HG03457 (cell line): ENCODE data around the gene CYP11A1.

ENCODE experiments used
- ATAC-seq: cut with Tn5 transposase; IDR thresholded peaks from one replicate; pipeline ENCODE4 v1.9.1; 2021; ENCODE audit warnings: moderate number of reproducible peaks; ENCODE audit not compliant: unreplicated experiment

Gene CYP11A1

GRCh38 chr15:74350295-74351275 is 16.9 kb downstream of the CYP11A1 start:
- ATAC-seq = no peak

GRCh38 chr15:74349241-74349778 is 18.1 kb downstream of the CYP11A1 start:
- ATAC-seq = no peak

GRCh38 chr15:74347757-74348250 is 19.6 kb downstream of the CYP11A1 start:
- ATAC-seq = no peak

- no peak for ATAC-seq
Measured at GRCh38 chr15:74345051-74345450, 22.4 kb downstream of the CYP11A1 start.

- ATAC-seq = no peak
Measured at GRCh38 chr15:74343797-74344127, 23.7 kb downstream of the CYP11A1 start.

- no peak for ATAC-seq
Measured at GRCh38 chr15:74343127-74343796, 24.2 kb downstream of the CYP11A1 start.

GRCh38 chr15:74340150-74340549 is 27.3 kb downstream of the CYP11A1 start:
- ATAC-seq = no peak

GRCh38 chr15:74339371-74339770 is 28.1 kb downstream of the CYP11A1 start:
- ATAC-seq = no peak

GRCh38 chr15:74338676-74339075 is 28.8 kb downstream of the CYP11A1 start:
- ATAC-seq = no peak

- no peak for ATAC-seq
Measured at GRCh38 chr15:74337607-74338211, 29.7 kb downstream of the CYP11A1 start.

- ATAC-seq = no peak
Measured at GRCh38 chr15:74337146-74337545, 30.3 kb downstream of the CYP11A1 start.

GRCh38 chr15:74336061-74337005 is 31.1 kb downstream of the CYP11A1 start:
- no peak for ATAC-seq

- ATAC-seq = no peak
Measured at GRCh38 chr15:74335396-74335795, 32.0 kb downstream of the CYP11A1 start.

GRCh38 chr15:74334127-74334526 is 33.3 kb downstream of the CYP11A1 start:
- ATAC-seq = no peak

GRCh38 chr15:74333662-74334061 is 33.8 kb downstream of the CYP11A1 start:
- no peak for ATAC-seq

GRCh38 chr15:74333093-74333492 is 34.4 kb downstream of the CYP11A1 start:
- no peak for ATAC-seq

GRCh38 chr15:74332611-74333010 is 34.8 kb downstream of the CYP11A1 start:
- no peak for ATAC-seq

- ATAC-seq = no peak
Measured at GRCh38 chr15:74332011-74332410, 35.4 kb downstream of the CYP11A1 start.

GRCh38 chr15:74330861-74331408 is 36.5 kb downstream of the CYP11A1 start:
- ATAC-seq = no peak
